HEK293 (cell line): ENCODE data around the gene BLMH.

Experiments
- FEZF1 ChIP-seq: fragments of 450-650 bp; formaldehyde crosslinking; IDR thresholded peaks from 2 replicates; pipeline ENCODE4 v1.5.1; 2016; ENCODE audit warnings: missing biosample characterization, missing genetic modification characterization
- ZBTB17 ChIP-seq: fragments of 450-650 bp; formaldehyde crosslinking; IDR thresholded peaks from 2 replicates; pipeline ENCODE4 v1.5.1; 2016; ENCODE audit warnings: missing biosample characterization, missing genetic modification characterization
- ZNF23 ChIP-seq: fragments of 450-650 bp; formaldehyde crosslinking; IDR thresholded peaks from 2 replicates; pipeline ENCODE4 v1.5.1; 2016; ENCODE audit warnings: missing biosample characterization, missing genetic modification characterization, borderline replicate concordance
- ZNF391 ChIP-seq: fragments of 450-650 bp; formaldehyde crosslinking; IDR thresholded peaks from 2 replicates; pipeline ENCODE4 v1.5.1; 2016; ENCODE audit warnings: low read depth, missing biosample characterization, missing genetic modification characterization, borderline replicate concordance
- ZNF670 ChIP-seq: fragments of 450-650 bp; formaldehyde crosslinking; IDR thresholded peaks from 2 replicates; pipeline ENCODE4 v1.5.1; 2016; ENCODE audit warnings: missing biosample characterization, missing genetic modification characterization, low read depth
- ZNF777 ChIP-seq: fragments of 450-650 bp; formaldehyde crosslinking; IDR thresholded peaks from 2 replicates; pipeline ENCODE4 v1.5.1; 2017; ENCODE audit warnings: missing biosample characterization, missing genetic modification characterization, borderline replicate concordance
- TF ChIP-seq, protein P1 (sequence below): fragments of 450-650 bp; formaldehyde crosslinking; IDR thresholded peaks from 2 replicates; pipeline ENCODE4 v1.5.1; 2016; ENCODE audit warnings: missing biosample characterization, missing genetic modification characterization
- TF ChIP-seq, protein P2 (sequence below): fragments of 450-650 bp; formaldehyde crosslinking; IDR thresholded peaks from 2 replicates; pipeline ENCODE4 v1.5.1; 2016; ENCODE audit warnings: missing biosample characterization, missing genetic modification characterization, low read depth
- TF ChIP-seq, protein P3 (sequence below): fragments of 450-650 bp; formaldehyde crosslinking; IDR thresholded peaks from 2 replicates; pipeline ENCODE4 v1.5.1; 2016; ENCODE audit warnings: missing biosample characterization, missing genetic modification characterization
- TF ChIP-seq, protein P4 (sequence below): fragments of 450-650 bp; formaldehyde crosslinking; IDR thresholded peaks from 2 replicates; pipeline ENCODE4 v1.5.1; 2016; ENCODE audit warnings: missing biosample characterization, missing genetic modification characterization
- TF ChIP-seq, protein P5 (sequence below): fragments of 450-650 bp; formaldehyde crosslinking; IDR thresholded peaks from 2 replicates; pipeline ENCODE4 v1.5.1; 2016; ENCODE audit warnings: missing biosample characterization, missing genetic modification characterization
- TF ChIP-seq, protein P6 (sequence below): fragments of 450-650 bp; formaldehyde crosslinking; IDR thresholded peaks from 2 replicates; pipeline ENCODE4 v1.5.1; 2016; ENCODE audit warnings: missing biosample characterization, missing genetic modification characterization, low read depth

DNA sequence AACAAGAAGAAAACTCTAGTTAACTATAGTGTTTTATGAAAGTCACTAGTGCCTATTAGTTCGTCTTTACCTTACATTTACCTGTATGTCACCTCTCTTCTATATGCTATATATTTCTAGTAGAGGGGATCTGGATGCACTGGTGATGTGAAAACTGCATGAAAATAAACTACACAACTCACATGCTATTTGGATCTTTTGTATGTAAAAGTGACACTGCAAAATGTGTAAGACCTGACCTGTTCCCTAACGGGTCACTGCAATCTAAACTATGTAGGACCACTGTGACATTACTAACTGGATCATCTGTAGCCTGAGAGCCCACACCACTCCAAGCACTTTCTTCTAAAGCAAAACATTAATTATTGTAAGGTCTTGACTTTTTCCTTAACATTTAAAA is 1.7 kb downstream of the BLMH start:
- TF ChIP-seq FEZF1 (tag by site-specific recombination) (no peak), ZNF777 (no peak), ZNF23 (tag by site-specific recombination) (no peak), ZNF391 (tag by site-specific recombination) (no peak), ZNF670 (tag by site-specific recombination) (no peak), ZBTB17 (tag by site-specific recombination) (no peak)
- TF ChIP-seq, protein P1, sequence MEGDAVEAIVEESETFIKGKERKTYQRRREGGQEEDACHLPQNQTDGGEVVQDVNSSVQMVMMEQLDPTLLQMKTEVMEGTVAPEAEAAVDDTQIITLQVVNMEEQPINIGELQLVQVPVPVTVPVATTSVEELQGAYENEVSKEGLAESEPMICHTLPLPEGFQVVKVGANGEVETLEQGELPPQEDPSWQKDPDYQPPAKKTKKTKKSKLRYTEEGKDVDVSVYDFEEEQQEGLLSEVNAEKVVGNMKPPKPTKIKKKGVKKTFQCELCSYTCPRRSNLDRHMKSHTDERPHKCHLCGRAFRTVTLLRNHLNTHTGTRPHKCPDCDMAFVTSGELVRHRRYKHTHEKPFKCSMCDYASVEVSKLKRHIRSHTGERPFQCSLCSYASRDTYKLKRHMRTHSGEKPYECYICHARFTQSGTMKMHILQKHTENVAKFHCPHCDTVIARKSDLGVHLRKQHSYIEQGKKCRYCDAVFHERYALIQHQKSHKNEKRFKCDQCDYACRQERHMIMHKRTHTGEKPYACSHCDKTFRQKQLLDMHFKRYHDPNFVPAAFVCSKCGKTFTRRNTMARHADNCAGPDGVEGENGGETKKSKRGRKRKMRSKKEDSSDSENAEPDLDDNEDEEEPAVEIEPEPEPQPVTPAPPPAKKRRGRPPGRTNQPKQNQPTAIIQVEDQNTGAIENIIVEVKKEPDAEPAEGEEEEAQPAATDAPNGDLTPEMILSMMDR (tag by site-specific recombination) = no peak
- TF ChIP-seq, protein P2, sequence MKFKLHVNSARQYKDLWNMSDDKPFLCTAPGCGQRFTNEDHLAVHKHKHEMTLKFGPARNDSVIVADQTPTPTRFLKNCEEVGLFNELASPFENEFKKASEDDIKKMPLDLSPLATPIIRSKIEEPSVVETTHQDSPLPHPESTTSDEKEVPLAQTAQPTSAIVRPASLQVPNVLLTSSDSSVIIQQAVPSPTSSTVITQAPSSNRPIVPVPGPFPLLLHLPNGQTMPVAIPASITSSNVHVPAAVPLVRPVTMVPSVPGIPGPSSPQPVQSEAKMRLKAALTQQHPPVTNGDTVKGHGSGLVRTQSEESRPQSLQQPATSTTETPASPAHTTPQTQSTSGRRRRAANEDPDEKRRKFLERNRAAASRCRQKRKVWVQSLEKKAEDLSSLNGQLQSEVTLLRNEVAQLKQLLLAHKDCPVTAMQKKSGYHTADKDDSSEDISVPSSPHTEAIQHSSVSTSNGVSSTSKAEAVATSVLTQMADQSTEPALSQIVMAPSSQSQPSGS (tag by site-specific recombination) = no peak
- TF ChIP-seq, protein P3, sequence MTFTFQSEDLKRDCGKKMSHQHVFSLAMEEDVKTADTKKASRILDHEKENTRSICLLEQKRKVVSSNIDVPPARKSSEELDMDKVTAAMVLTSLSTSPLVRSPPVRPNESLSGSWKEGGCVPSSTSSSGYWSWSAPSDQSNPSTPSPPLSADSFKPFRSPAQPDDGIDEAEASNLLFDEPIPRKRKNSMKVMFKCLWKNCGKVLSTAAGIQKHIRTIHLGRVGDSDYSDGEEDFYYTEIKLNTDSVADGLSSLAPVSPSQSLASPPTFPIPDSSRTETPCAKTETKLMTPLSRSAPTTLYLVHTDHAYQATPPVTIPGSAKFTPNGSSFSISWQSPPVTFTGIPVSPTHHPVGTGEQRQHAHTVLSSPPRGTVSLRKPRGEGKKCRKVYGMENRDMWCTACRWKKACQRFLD (tag by site-specific recombination) = no peak
- TF ChIP-seq, protein P4, sequence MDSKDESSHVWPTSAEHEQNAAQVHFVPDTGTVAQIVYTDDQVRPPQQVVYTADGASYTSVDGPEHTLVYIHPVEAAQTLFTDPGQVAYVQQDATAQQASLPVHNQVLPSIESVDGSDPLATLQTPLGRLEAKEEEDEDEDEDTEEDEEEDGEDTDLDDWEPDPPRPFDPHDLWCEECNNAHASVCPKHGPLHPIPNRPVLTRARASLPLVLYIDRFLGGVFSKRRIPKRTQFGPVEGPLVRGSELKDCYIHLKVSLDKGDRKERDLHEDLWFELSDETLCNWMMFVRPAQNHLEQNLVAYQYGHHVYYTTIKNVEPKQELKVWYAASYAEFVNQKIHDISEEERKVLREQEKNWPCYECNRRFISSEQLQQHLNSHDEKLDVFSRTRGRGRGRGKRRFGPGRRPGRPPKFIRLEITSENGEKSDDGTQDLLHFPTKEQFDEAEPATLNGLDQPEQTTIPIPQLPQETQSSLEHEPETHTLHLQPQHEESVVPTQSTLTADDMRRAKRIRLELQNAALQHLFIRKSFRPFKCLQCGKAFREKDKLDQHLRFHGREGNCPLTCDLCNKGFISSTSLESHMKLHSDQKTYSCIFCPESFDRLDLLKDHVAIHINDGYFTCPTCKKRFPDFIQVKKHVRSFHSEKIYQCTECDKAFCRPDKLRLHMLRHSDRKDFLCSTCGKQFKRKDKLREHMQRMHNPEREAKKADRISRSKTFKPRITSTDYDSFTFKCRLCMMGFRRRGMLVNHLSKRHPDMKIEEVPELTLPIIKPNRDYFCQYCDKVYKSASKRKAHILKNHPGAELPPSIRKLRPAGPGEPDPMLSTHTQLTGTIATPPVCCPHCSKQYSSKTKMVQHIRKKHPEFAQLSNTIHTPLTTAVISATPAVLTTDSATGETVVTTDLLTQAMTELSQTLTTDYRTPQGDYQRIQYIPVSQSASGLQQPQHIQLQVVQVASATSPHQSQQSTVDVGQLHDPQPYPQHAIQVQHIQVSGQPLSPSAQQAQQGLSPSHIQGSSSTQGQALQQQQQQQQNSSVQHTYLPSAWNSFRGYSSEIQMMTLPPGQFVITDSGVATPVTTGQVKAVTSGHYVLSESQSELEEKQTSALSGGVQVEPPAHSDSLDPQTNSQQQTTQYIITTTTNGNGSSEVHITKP (tag by site-specific recombination) = no peak
- TF ChIP-seq, protein P5, sequence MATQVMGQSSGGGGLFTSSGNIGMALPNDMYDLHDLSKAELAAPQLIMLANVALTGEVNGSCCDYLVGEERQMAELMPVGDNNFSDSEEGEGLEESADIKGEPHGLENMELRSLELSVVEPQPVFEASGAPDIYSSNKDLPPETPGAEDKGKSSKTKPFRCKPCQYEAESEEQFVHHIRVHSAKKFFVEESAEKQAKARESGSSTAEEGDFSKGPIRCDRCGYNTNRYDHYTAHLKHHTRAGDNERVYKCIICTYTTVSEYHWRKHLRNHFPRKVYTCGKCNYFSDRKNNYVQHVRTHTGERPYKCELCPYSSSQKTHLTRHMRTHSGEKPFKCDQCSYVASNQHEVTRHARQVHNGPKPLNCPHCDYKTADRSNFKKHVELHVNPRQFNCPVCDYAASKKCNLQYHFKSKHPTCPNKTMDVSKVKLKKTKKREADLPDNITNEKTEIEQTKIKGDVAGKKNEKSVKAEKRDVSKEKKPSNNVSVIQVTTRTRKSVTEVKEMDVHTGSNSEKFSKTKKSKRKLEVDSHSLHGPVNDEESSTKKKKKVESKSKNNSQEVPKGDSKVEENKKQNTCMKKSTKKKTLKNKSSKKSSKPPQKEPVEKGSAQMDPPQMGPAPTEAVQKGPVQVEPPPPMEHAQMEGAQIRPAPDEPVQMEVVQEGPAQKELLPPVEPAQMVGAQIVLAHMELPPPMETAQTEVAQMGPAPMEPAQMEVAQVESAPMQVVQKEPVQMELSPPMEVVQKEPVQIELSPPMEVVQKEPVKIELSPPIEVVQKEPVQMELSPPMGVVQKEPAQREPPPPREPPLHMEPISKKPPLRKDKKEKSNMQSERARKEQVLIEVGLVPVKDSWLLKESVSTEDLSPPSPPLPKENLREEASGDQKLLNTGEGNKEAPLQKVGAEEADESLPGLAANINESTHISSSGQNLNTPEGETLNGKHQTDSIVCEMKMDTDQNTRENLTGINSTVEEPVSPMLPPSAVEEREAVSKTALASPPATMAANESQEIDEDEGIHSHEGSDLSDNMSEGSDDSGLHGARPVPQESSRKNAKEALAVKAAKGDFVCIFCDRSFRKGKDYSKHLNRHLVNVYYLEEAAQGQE (tag by site-specific recombination) = no peak
- TF ChIP-seq, protein P6, sequence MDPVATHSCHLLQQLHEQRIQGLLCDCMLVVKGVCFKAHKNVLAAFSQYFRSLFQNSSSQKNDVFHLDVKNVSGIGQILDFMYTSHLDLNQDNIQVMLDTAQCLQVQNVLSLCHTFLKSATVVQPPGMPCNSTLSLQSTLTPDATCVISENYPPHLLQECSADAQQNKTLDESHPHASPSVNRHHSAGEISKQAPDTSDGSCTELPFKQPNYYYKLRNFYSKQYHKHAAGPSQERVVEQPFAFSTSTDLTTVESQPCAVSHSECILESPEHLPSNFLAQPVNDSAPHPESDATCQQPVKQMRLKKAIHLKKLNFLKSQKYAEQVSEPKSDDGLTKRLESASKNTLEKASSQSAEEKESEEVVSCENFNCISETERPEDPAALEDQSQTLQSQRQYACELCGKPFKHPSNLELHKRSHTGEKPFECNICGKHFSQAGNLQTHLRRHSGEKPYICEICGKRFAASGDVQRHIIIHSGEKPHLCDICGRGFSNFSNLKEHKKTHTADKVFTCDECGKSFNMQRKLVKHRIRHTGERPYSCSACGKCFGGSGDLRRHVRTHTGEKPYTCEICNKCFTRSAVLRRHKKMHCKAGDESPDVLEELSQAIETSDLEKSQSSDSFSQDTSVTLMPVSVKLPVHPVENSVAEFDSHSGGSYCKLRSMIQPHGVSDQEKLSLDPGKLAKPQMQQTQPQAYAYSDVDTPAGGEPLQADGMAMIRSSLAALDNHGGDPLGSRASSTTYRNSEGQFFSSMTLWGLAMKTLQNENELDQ (tag by site-specific recombination) = no peak
